Fibroblast of skin of left quadriceps (primary cell): ENCODE results near the gene MCRIP2.
"Not testable (repeated sequence)": the region's sequence is repeated elsewhere in the genome, so short reads cannot be mapped to it uniquely, and the experiment has no call there.

Experiments used
- DNase-seq, 2 experiments: peaks; one replicate each; pipeline ENCODE4 v3.0.0-alpha.2; 2013; ENCODE audit warnings: low read depth in 2 of 2

Gene MCRIP2

GRCh38 chr16:680967-681745, 39.5 kb downstream of the MCRIP2 start:
- no peak for DNase-seq

DNA sequence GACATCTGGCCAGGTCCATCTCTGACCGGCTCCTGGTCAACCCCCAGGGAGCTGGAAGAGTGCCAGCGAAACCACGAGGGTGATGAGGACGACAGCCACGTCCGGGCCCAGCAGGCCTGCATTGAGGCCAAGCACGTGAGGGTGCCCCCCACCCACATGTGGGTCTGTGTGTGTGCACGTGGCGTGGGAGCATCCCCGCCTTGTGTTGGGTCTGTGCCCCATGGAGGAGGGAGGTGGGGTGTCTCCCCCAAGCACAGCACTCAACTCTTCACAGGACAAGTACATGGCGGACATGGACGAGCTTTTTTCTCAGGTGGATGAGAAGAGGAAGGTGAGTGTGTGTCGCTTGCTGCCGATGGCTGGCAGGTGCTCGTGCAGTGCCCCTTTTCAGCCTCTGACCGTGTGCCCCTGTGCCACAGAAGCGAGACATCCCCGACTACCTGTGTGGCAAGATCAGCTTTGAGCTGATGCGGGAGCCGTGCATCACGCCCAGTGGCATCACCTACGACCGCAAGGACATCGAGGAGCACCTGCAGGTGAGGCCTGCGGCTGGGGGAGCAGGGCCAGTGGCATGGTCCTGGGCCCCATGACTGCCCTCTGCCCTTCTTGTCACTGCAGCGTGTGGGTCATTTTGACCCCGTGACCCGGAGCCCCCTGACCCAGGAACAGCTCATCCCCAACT, 40.3 kb downstream of the MCRIP2 start:
- DNase-seq: no peak

DNA sequence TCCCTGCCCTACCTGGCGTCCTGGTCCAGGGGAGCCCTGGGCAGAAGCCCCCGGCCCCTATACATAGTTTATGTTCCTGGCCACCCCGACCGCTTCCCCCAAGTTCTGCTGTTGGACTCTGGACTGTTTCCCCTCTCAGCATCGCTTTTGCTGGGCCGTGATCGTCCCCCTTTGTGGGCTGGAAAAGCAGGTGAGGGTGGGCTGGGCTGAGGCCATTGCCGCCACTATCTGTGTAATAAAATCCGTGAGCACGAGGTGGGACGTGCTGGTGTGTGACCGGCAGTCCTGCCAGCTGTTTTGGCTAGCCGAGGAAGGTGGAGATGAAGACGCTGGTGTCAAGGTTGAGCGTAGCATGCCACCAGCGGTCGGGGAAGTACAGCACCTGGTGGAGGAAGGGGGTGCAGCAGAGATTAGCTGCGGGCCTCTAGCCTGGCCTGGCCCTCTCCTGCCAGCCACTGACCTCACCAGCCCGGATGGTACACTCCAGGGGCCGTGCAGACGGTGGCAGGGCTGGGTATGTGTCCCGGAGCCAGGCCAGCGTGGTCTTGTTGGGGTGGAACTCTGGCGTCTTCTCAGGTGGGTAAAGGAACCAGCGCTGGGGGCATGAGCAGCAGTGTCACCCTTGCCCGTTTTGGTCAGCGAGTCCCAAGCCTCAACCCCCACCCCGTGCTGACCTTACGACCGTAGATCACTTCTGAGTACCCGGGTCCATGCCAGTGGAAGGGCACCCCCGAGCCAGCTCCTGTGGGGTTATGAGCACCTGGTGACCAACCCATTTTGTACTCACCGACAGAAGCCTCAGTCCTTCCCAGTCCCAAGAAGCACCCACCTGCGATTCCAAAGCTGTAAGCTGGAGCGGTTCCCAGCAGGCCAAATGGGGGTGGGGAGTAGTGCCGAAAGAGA, 41.1 kb downstream of the MCRIP2 start:
- DNase-seq: no peak

- DNase-seq: no peak
These were observed 41.9 kb downstream of the MCRIP2 start for GRCh38 chr16:683396-684070.

GRCh38 chr16:684071-684794, 42.6 kb downstream of the MCRIP2 start, which contains the start of gene JMJD8:
TSS of gene JMJD8 (minus strand) at chr16:684334. CDS start at chr16:684319, 15 bp downstream.
- peak; percentile 84 to 88 for DNase-seq

GRCh38 chr16:684961-685696, 43.5 kb downstream of the MCRIP2 start:
- no peak for DNase-seq

GRCh38 chr16:685967-686366, 44.3 kb downstream of the MCRIP2 start:
- no peak for DNase-seq

- no peak for DNase-seq
These were observed 45.0 kb downstream of the MCRIP2 start for GRCh38 chr16:686459-687260.

DNA sequence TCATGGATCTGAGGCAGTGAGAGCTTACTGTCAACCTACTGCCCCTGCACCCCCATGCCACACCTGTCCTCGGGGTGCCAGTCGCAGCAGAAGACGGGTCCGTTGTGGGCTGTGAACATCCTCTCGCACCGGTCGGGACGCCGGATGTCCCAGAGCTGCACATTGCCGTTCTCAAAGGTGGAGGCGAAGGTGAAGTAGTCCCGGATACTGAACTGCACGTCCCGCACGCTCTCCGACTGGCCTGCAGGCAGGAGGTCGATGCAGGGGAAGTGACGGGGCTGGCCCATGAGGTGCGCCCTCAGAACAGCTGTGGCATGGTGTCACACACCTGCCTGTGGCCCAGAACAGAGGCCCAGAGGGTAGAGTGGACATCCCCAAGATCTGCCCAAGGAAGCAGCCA, 45.9 kb downstream of the MCRIP2 start:
- DNase-seq: no peak

DNA sequence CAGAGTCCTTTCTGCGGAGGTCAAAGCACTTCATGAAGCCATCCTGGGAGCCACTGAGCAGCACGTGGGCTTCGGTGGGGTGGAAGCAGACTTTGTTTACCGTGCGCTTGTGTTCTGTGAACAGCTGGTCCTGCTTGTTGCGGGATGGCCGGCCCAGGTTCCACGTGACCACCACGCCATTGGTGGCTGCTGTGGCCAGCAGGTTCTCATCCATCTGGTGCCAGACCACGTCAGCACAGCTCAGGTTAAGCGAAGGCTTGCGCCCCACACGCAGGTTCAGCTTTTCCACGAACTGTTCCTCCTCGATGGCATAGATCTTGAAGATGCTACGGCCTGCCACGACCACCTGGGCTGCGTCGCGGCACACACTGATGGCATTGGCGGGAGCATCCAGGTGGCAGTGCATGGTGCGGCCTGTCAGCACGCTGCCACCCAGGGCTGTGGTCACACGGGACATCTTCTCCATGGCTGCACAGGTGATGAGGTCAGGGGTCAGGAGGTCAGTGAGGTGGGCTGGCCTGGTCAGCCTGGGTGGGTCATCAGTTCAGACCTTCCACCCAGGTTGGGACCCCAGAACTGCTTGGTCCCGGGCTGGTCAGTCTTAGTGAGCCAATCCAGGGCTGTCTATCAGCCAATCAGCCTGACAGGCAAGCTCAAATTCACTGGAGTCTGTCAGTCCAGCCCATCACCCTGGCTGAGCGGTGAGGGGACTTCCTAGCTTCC, 47.7 kb downstream of the MCRIP2 start:
- DNase-seq: no peak

DNA sequence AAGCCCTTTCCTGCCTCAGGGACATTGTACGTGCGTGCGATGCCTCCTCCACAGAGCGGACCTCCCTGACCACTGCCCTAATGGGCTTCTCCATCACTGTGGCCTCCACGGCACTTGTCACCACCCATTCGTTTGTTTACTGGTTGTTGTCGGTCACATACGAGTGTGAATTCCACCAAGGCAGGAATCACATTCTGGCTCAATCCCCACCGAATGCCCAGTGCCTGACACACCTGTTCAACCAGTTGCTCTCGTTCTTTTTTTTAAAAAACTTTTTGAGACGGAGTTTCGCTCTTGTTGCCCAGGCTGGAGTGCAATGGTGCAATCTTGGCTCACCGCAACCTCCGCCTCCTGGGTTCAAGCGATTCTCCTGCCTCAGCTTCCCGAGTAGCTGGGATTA, 49.6 kb downstream of the MCRIP2 start:
- DNase-seq: not testable (repeated sequence)

DNA sequence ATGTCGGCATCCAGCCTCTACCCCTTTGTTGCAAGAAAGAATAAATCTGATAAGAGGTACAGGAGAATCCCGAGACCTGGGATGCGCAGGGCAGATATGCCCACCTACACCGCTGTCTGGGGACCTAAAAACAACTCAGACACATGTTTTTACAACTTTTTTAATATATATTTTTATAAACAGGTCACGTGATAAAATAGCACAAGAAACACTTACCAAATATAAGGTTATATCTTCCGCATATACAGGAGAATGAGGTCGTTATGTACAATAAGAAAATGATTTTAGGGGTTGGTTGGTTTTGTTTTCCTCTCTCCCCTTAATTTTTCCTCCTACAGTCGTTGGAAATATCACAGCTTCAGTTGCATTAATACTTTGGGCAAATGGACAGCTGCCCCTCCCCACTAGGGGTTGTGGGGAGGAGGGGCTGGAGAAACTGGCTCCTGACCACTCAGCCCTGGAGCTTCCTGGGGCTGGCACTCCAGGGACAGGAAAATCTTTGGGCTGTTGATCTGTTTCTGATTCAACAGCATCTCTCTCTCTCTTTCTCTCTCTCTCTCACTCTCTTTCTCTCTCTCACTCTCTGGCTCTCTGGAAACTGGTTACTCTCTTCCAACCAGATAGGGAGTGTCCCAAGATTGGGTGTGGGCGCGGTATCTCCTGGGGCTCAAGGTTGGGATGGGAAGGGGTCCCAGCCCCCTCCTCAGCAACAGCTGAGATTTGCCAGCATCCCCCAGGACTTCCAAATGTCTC, 50.9 kb downstream of the MCRIP2 start:
- no peak for DNase-seq

- DNase-seq: no peak
These were observed 51.7 kb downstream of the MCRIP2 start for GRCh38 chr16:693364-693763.

GRCh38 chr16:693766-694165, 52.1 kb downstream of the MCRIP2 start:
- no peak for DNase-seq

DNA sequence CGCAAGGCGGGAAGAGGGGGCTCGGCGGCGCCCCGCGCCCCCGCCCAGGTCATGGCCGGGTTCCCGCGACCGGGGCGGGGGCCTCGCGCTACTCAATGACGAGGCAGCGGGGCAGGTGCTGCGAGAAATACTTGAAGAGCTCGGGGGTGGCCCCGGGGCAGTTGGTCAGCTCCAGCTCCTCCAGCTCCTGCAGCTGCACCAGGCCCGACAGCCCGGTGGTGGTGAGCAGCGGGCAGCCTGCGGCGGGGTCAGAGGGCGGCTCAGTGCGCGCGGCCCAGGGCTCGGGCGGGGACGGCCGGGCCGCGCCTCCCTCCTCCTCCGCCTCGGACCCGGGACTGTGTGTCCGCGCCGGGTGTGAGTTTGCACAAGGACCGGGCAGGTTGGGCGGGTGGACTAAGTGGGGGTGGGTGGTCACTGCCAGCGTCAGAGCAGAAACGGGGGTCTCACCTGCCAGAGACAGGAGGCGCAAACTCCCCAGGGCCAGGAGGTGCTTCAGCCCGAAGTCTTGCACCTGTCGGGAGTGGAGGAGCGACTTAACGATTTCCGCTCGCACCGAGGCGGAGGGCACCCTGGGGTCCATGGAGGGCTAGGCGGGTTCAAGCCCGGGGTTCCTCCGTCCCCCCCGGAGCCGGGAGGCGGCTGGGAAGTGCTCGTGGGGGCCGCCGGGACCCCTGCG, 52.7 kb downstream of the MCRIP2 start:
- DNase-seq: no peak

- DNase-seq: no peak
These were observed 53.3 kb downstream of the MCRIP2 start for GRCh38 chr16:694863-695354.
